Gastrocnemius medialis (tissue), 4 donors: ENCODE data around the gene PTGIS.

ENCODE experiments used
- POLR2A ChIP-seq, 2 donors: fragments of 450-650 bp; IDR thresholded peaks; one replicate each; pipeline ENCODE4 v1.6.1; 2017; ENCODE audit warnings: antibody characterized with exemption in 2 of 2, mild to moderate bottlenecking in 2 of 2, moderate library complexity in 2 of 2
- TF ChIP-seq, protein P1 (sequence below), 5 experiments: fragments of 450-650 bp in 3 of 5; fragments of 200-600 bp in 2 of 5; sonication (generic) in 2 of 5; IDR thresholded peaks in 4 of 5; conservative IDR thresholded peaks in 1 of 5; 1 replicate in 4 of 5; 2 replicates in 1 of 5; pipeline ENCODE4 v1.5.1; 2016 to 2019; ENCODE audit warnings: antibody characterized with exemption in 5 of 5, mild to moderate bottlenecking in 3 of 5, moderate library complexity in 3 of 5

DNA sequence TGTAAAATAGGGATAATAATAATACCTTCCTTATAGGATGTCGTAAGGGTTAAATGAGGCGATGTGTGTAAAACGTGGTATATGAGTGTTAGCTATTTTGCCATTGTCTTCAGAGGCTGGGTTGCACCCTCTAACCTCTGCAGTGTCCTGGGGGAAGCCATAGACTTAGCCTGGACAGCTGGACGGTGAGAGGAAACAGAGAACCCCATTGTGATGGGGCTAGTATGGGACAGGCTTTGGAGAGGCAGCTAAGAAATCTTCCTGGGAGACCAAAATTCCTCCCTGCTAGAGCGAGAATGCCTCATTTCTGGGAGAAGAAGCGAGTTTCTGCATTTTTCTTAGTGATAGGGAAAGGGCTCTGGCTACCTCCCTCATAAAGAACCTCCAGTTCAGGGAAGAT is 108.3 kb downstream of the PTGIS start:
- TF ChIP-seq, protein P1, sequence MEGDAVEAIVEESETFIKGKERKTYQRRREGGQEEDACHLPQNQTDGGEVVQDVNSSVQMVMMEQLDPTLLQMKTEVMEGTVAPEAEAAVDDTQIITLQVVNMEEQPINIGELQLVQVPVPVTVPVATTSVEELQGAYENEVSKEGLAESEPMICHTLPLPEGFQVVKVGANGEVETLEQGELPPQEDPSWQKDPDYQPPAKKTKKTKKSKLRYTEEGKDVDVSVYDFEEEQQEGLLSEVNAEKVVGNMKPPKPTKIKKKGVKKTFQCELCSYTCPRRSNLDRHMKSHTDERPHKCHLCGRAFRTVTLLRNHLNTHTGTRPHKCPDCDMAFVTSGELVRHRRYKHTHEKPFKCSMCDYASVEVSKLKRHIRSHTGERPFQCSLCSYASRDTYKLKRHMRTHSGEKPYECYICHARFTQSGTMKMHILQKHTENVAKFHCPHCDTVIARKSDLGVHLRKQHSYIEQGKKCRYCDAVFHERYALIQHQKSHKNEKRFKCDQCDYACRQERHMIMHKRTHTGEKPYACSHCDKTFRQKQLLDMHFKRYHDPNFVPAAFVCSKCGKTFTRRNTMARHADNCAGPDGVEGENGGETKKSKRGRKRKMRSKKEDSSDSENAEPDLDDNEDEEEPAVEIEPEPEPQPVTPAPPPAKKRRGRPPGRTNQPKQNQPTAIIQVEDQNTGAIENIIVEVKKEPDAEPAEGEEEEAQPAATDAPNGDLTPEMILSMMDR (IDR thresholded peaks at IDR 0.05 in 4 of 5, conservative IDR thresholded peaks at IDR 0.05 in 1 of 5) = no peak
- no peak for TF ChIP-seq POLR2A (IDR thresholded peaks at IDR 0.05)
